WTC11 (cell line): ENCODE data around the gene APOA1. TPM values are rescaled to one million over a fixed set of nuclear protein-coding genes. Genes with fewer than 3 reads are reported as not detected.

Experiments
- ATAC-seq: fragments of 200-7000 bp; cut with Tn5 transposase; 2 replicates; pipeline ENCODE4 v1.10.0; 2021; ENCODE audit warnings: mild to moderate bottlenecking, moderate library complexity
- CTCF ChIA-PET: fragments of 300-600 bp; sonication (Branson Sonifier 250); formaldehyde crosslinking; loops from one replicate; lab custom pipeline; 2021; ENCODE audit warnings: antibody characterized with exemption; lab: Charles Lee
- POLR2A ChIA-PET: fragments of 350-600 bp; sonication (Branson Sonifier 250); formaldehyde crosslinking; loops from one replicate; lab custom pipeline; 2021; ENCODE audit warnings: antibody characterized with exemption; lab: Charles Lee
- DNase-seq: peaks from one replicate; pipeline ENCODE4 v3.0.0; 2021; ENCODE audit warnings: low spot score
- H3K27ac Mint-ChIP-seq: 2 replicates; pipeline ENCODE4 v1.8.0; 2021; ENCODE audit warnings: mixed read lengths
- H3K27me3 Mint-ChIP-seq: 2 replicates; pipeline ENCODE4 v1.8.0; 2021; ENCODE audit warnings: low read depth, mild to moderate bottlenecking, moderate library complexity, mixed read lengths
- H3K36me3 Mint-ChIP-seq: 2 replicates; pipeline ENCODE4 v1.8.0; 2021; ENCODE audit warnings: mixed read lengths
- H3K4me1 Mint-ChIP-seq: 2 replicates; pipeline ENCODE4 v1.8.0; 2022; ENCODE audit warnings: mixed read lengths
- H3K4me3 Mint-ChIP-seq: 2 replicates; pipeline ENCODE4 v1.8.0; 2021; ENCODE audit warnings: mild to moderate bottlenecking, moderate library complexity, mixed read lengths
- H3K9me3 Mint-ChIP-seq: 2 replicates; pipeline ENCODE4 v1.8.0; 2021; ENCODE audit warnings: mixed read lengths
- ARID4B ChIP-seq: sonication (generic); formaldehyde crosslinking; IDR thresholded peaks from 2 replicates; pipeline ENCODE4 v1.8.0; 2023; ENCODE audit warnings: missing genetic modification reagents, mild to moderate bottlenecking, borderline replicate concordance
- ATF3 ChIP-seq: sonication (generic); formaldehyde crosslinking; conservative IDR thresholded peaks from 2 replicates; pipeline ENCODE4 v1.8.1; 2022; ENCODE audit warnings: mild to moderate bottlenecking, missing genetic modification reagents
- CREB1 ChIP-seq: sonication (generic); formaldehyde crosslinking; IDR thresholded peaks from 2 replicates; pipeline ENCODE4 v1.8.0; 2023; ENCODE audit warnings: mild to moderate bottlenecking, missing genetic modification reagents
- FOXP4 ChIP-seq: sonication (generic); formaldehyde crosslinking; IDR thresholded peaks from 2 replicates; pipeline ENCODE4 v1.8.0; 2022; ENCODE audit warnings: mild to moderate bottlenecking, missing genetic modification reagents
- RELA ChIP-seq: sonication (generic); formaldehyde crosslinking; IDR thresholded peaks from 2 replicates; pipeline ENCODE4 v1.8.1; 2022; ENCODE audit warnings: missing genetic modification reagents, mild to moderate bottlenecking, borderline replicate concordance
- ZNF138 ChIP-seq: sonication (generic); formaldehyde crosslinking; conservative IDR thresholded peaks from 2 replicates; pipeline ENCODE4 v1.8.1; 2022; ENCODE audit warnings: mild to moderate bottlenecking, moderate library complexity, missing genetic modification reagents
- ZNF281 ChIP-seq: sonication (generic); formaldehyde crosslinking; IDR thresholded peaks from 2 replicates; pipeline ENCODE4 v1.8.0; 2023; ENCODE audit warnings: mild to moderate bottlenecking, missing genetic modification reagents
- ZNF317 ChIP-seq: sonication (generic); formaldehyde crosslinking; IDR thresholded peaks from 2 replicates; pipeline ENCODE4 v1.8.1; 2023; ENCODE audit warnings: low read depth, mild to moderate bottlenecking, moderate library complexity, missing genetic modification reagents, borderline replicate concordance
- ZNF416 ChIP-seq: fragments of 250-450 bp; sonication (Bioruptor Pico); IDR thresholded peaks from 2 replicates; pipeline ENCODE4 v1.9.0; 2021; ENCODE audit warnings: mild to moderate bottlenecking, inconsistent platforms
- ZNF671 ChIP-seq: fragments of 250-450 bp; sonication (Bioruptor Pico); IDR thresholded peaks from 2 replicates; pipeline ENCODE4 v1.8.0; 2021; ENCODE audit warnings: mild to moderate bottlenecking
- ZSCAN18 ChIP-seq: fragments of 250-450 bp; sonication (Bioruptor Pico); IDR thresholded peaks from 2 replicates; pipeline ENCODE4 v2.1.2; 2022; ENCODE audit warnings: mild to moderate bottlenecking, moderate library complexity
- total RNA-seq: library from RNA; stranded (reverse); gene quantifications from 3 replicates; pipeline ENCODE4 v1.2.3, GENCODE V29; 2021

Gene APOA1
- total RNA-seq, 1 experiment from 2014 or later = 2.1 TPM

- no peaks in the 10 kb centered on the region for H3K9me3 Mint-ChIP-seq
- POLR2A ChIA-PET = no interaction called here
These were observed 29.7 kb downstream of the APOA1 start for GRCh38 chr11:116807601-116808261.

More at GRCh38 chr11:116807601-116808261, 29.7 kb downstream of the APOA1 start:
- TF ChIP-seq ZNF416 (CRISPR knock-in tag) (no peak), ZNF281 (CRISPR knock-in tag) (no peak), FOXP4 (no peak), ZNF138 (CRISPR knock-in tag) (no peak), RELA (CRISPR knock-in tag) (no peak), CREB1 (CRISPR knock-in tag) (no peak), ARID4B (CRISPR knock-in tag) (no peak), ZNF317 (CRISPR knock-in tag) (no peak), ATF3 (CRISPR knock-in tag) (no peak), ZSCAN18 (no peak), ZNF671 (CRISPR knock-in tag) (no peak)
- no peak for DNase-seq
- no peak overlapping the region for H3K4me3 Mint-ChIP-seq
- H3K27ac Mint-ChIP-seq = no peak overlapping the region
- H3K36me3 Mint-ChIP-seq = no peaks in the 10 kb centered on the region
- no peak for ATAC-seq
- CTCF ChIA-PET = interaction anchor here (1.0 kb wide), 1 partner anchor 16 kb away, joined by 3 read pairs; the partner anchor contains the start of gene APOA5
- no peaks in the 10 kb centered on the region; the same call in 1 of the 2 replicates for H3K27me3 Mint-ChIP-seq
- H3K4me1 Mint-ChIP-seq = no peaks in the 10 kb centered on the region
